GM12892 (cell line): ENCODE measurements around the gene LYPLA2.

Experiments
- POLR2A ChIP-seq: IDR thresholded peaks from 2 replicates; pipeline ENCODE4 v1.6.1; 2011; ENCODE audit warnings: low read depth, low read length, control low read depth
- POLR2AphosphoS5 ChIP-seq: IDR thresholded peaks from 2 replicates; pipeline ENCODE4 v1.6.1; 2011; ENCODE audit warnings: low read depth, low read length, control low read depth

GRCh38 chr1:23800400-23801337, 9.7 kb downstream of the LYPLA2 start, which contains the start of gene GALE:
- TF ChIP-seq POLR2AphosphoS5 (peak; percentile 81), POLR2A (peak; percentile 69)
